SK-N-SH (cell line): ENCODE data around the gene MMP13. TPM values are rescaled to one million over a fixed set of nuclear protein-coding genes. Genes with fewer than 3 reads are reported as not detected.

ENCODE experiments used
- CTCF ChIA-PET: fragments of 300-600, 350-600 bp; formaldehyde crosslinking; extraction: SDS; loops from one replicate; lab custom pipeline; 2021; lab: Yijun Ruan, JAX
- POLR2A ChIA-PET: fragments of 350-600 bp; sonication (Branson Sonifier 250); formaldehyde crosslinking; extraction: SDS; loops from one replicate; lab custom pipeline; 2020; ENCODE audit warnings: antibody characterized with exemption, inconsistent platforms; lab: Yijun Ruan, JAX
- DNase-seq: peaks from one replicate; pipeline ENCODE4 v3.0.0; 2012
- H2AFZ ChIP-seq: fragments of 200-600 bp; sonication (generic); 2 replicates; pipeline ENCODE4 v1.8.1; 2016; ENCODE audit warnings: antibody characterized with exemption, mild to moderate bottlenecking, low read depth
- H3F3A ChIP-seq: fragments of 200-600 bp; sonication (generic); replicated peaks from 2 replicates; pipeline ENCODE3; 2016; ENCODE audit warnings: antibody characterized with exemption, mild to moderate bottlenecking; ENCODE audit not compliant: insufficient read depth
- H3K27ac ChIP-seq, 2 experiments: fragments of 200-500 bp in 1 of 2; fragments of 200-600 bp in 1 of 2; sonication (Bioruptor generic) in 1 of 2; sonication (generic), shearing (Covaris generic) in 1 of 2; 2 replicates each; pipeline versions ENCODE4 v1.5.1 to v1.6.1; 2014 to 2016; ENCODE audit warnings: low read depth in 2 of 2, inconsistent platforms in 1 of 2, low read length in 1 of 2, mild to moderate bottlenecking in 1 of 2, mixed read lengths in 1 of 2
- H3K27me3 ChIP-seq: fragments of 200-600 bp; sonication (generic), shearing (Covaris generic); 2 replicates; pipeline ENCODE4 v1.6.1; 2016; ENCODE audit warnings: mixed run types; ENCODE audit not compliant: insufficient read depth
- H3K36me3 ChIP-seq, 2 experiments: fragments of 200-500 bp in 1 of 2; fragments of 200-600 bp in 1 of 2; sonication (Bioruptor generic) in 1 of 2; sonication (generic) in 1 of 2; replicated peaks in 1 of 2; 2 replicates each; pipeline versions ENCODE3 to v1.5.1; 2014 to 2016; ENCODE audit warnings: low read length in 1 of 2, mild to moderate bottlenecking in 1 of 2; ENCODE audit not compliant: insufficient read depth in 2 of 2, control insufficient read depth in 1 of 2
- H3K4me1 ChIP-seq, 2 experiments: fragments of 200-500 bp in 1 of 2; fragments of 200-600 bp in 1 of 2; sonication (Bioruptor generic) in 1 of 2; sonication (generic), shearing (Covaris generic) in 1 of 2; 2 replicates each; pipeline versions ENCODE4 v1.5.1 to v1.6.1; 2014 to 2016; ENCODE audit warnings: low read depth in 1 of 2, low read length in 1 of 2, mixed run types in 1 of 2; ENCODE audit not compliant: insufficient read depth in 2 of 2, control insufficient read depth in 1 of 2
- H3K4me2 ChIP-seq: fragments of 200-600 bp; sonication (generic), shearing (Covaris generic); 2 replicates; pipeline ENCODE4 v1.6.1; 2017; ENCODE audit warnings: mixed run types
- H3K4me3 ChIP-seq, 2 experiments: fragments of 200-500 bp in 1 of 2; fragments of 200-600 bp in 1 of 2; sonication (Bioruptor generic) in 1 of 2; sonication (generic), shearing (Covaris generic) in 1 of 2; 2 replicates each; pipeline versions ENCODE4 v1.5.1 to v1.8.1; 2014 to 2016; ENCODE audit warnings: low read depth in 2 of 2, inconsistent platforms in 1 of 2, low read length in 1 of 2, mild to moderate bottlenecking in 1 of 2, mixed read lengths in 1 of 2, moderate library complexity in 1 of 2
- H3K79me2 ChIP-seq: fragments of 200-600 bp; sonication (generic); 2 replicates; pipeline ENCODE4 v1.8.1; 2017; ENCODE audit warnings: mild to moderate bottlenecking; ENCODE audit not compliant: insufficient read depth
- H3K9ac ChIP-seq: fragments of 200-600 bp; sonication (generic); 2 replicates; pipeline ENCODE4 v1.6.1; 2017; ENCODE audit warnings: mixed run types
- H3K9me2 ChIP-seq: fragments of 200-600 bp; sonication (generic); 2 replicates; pipeline ENCODE4 v1.6.1; 2017; ENCODE audit warnings: mixed run types
- H3K9me3 ChIP-seq: fragments of 200-600 bp; sonication (generic); 2 replicates; pipeline ENCODE4 v1.6.1; 2017; ENCODE audit warnings: mixed run types, mild to moderate bottlenecking, moderate library complexity
- H4K20me1 ChIP-seq: fragments of 200-600 bp; sonication (generic); 2 replicates; pipeline ENCODE4 v1.6.1; 2017; ENCODE audit warnings: mild to moderate bottlenecking, mixed run types; ENCODE audit not compliant: insufficient read depth
- EP300 ChIP-seq, 2 experiments: IDR thresholded peaks; 2 replicates each; pipeline versions ENCODE4 v1.4.0 to v1.6.1; 2012; ENCODE audit warnings: borderline replicate concordance in 1 of 2, low read depth in 1 of 2, low read length in 1 of 2
- FOSL2 ChIP-seq: IDR thresholded peaks from 2 replicates; pipeline ENCODE4 v1.4.0; 2012; ENCODE audit warnings: low read depth, mild to moderate bottlenecking, moderate library complexity, borderline replicate concordance
- FOXJ3 ChIP-seq: sonication (generic); formaldehyde crosslinking; IDR thresholded peaks from 2 replicates; pipeline ENCODE4 v1.5.1; 2020; ENCODE audit warnings: mild to moderate bottlenecking, missing genetic modification reagents
- FOXM1 ChIP-seq: IDR thresholded peaks from 2 replicates; pipeline ENCODE4 v1.4.0; 2012; ENCODE audit warnings: low read depth, mild to moderate bottlenecking
- GATA2 ChIP-seq: sonication (generic); formaldehyde crosslinking; IDR thresholded peaks from 2 replicates; pipeline ENCODE4 v1.5.0; 2020; ENCODE audit warnings: mild to moderate bottlenecking, missing genetic modification reagents
- IRF3 ChIP-seq: fragments of 150-350 bp; IDR thresholded peaks from 2 replicates; pipeline ENCODE4 v1.6.1; 2016; ENCODE audit warnings: mild to moderate bottlenecking, low read depth, low read length
- JUND ChIP-seq: IDR thresholded peaks from 2 replicates; pipeline ENCODE4 v1.4.0; 2012
- PBX3 ChIP-seq: IDR thresholded peaks from 2 replicates; pipeline ENCODE4; 2012
- POLR2AphosphoS5 ChIP-seq: IDR thresholded peaks from 2 replicates; pipeline ENCODE4 v1.6.1; 2012; ENCODE audit warnings: low read depth, low read length
- RAD21 ChIP-seq: IDR thresholded peaks from 2 replicates; pipeline ENCODE4 v1.6.1; 2012; ENCODE audit warnings: mild to moderate bottlenecking, low read length
- RCOR1 ChIP-seq: fragments of 150-350 bp; IDR thresholded peaks from 2 replicates; pipeline ENCODE4 v1.6.1; 2017; ENCODE audit warnings: antibody characterized with exemption, low read length
- REST ChIP-seq: IDR thresholded peaks from 2 replicates; pipeline ENCODE4 v1.6.1; 2012; ENCODE audit warnings: mild to moderate bottlenecking, low read depth, low read length, moderate library complexity
- SIN3A ChIP-seq: IDR thresholded peaks from 2 replicates; pipeline ENCODE4 v1.6.1; 2012; ENCODE audit warnings: low read depth, mild to moderate bottlenecking, low read length, moderate library complexity, borderline replicate concordance
- TAF1 ChIP-seq: IDR thresholded peaks from 2 replicates; pipeline ENCODE4 v1.6.1; 2012; ENCODE audit warnings: low read depth, mild to moderate bottlenecking, low read length, moderate library complexity, borderline replicate concordance
- TCF12 ChIP-seq: IDR thresholded peaks from 2 replicates; pipeline ENCODE4 v1.4.0; 2012
- USF1 ChIP-seq: IDR thresholded peaks from 2 replicates; pipeline ENCODE4 v1.4.0; 2012; ENCODE audit warnings: low read depth, borderline replicate concordance
- YY1 ChIP-seq: IDR thresholded peaks from 2 replicates; pipeline ENCODE4 v1.4.0; 2012; ENCODE audit warnings: low read depth, mild to moderate bottlenecking
- ZBTB33 ChIP-seq: IDR thresholded peaks from 2 replicates; pipeline ENCODE4 v1.4.0; 2012; ENCODE audit warnings: low read depth, borderline replicate concordance
- polyA plus RNA-seq, 3 experiments: library from polyadenylated mRNA; depleted of rRNA; stranded (reverse); fragments of >200 nt; gene quantifications; 2 replicates each; pipeline ENCODE4 v1.2.3, GENCODE V29; 2012

The MMP13 gene
- polyA plus RNA-seq, 1 of the 3 experiments (the other 2 are of a cell fraction), result 0.12 TPM

- H3K27ac ChIP-seq, result no peak overlapping the region
- H2AFZ ChIP-seq, result no peak overlapping the region
- no peak for TF ChIP-seq RAD21
- TF ChIP-seq JUND, result no peak
- TF ChIP-seq GATA2 (CRISPR knock-in tag), result no peak
- no peak for TF ChIP-seq TCF12
- no peak for TF ChIP-seq SIN3A
- TF ChIP-seq TAF1, result no peak
- TF ChIP-seq IRF3, result no peak
- no peak for TF ChIP-seq REST
- TF ChIP-seq PBX3, result no peak
- TF ChIP-seq POLR2AphosphoS5, result no peak
- TF ChIP-seq RCOR1, result no peak
- TF ChIP-seq EP300 (IDR thresholded peaks at IDR 0.05; ENCODE audit: borderline replicate concordance in 1 of 2, low read depth in 1 of 2, low read length in 1 of 2), result no peak
- no peak for TF ChIP-seq USF1
- no peak for TF ChIP-seq ZBTB33
- no peak for TF ChIP-seq YY1
- no peak for TF ChIP-seq FOXM1
- TF ChIP-seq FOSL2, result no peak
- no peak for TF ChIP-seq FOXJ3 (CRISPR knock-in tag)
- H3K9ac ChIP-seq, result no peak overlapping the region
- no peak overlapping the region for H3K4me3 ChIP-seq
- H3K36me3 ChIP-seq, result no peaks in the 10 kb centered on the region
- H3K9me2 ChIP-seq, result no peaks in the 10 kb centered on the region
- H3K4me2 ChIP-seq, result no peak overlapping the region
- no peaks in the 10 kb centered on the region for H4K20me1 ChIP-seq
- peaks cover 4% of the 10 kb centered on the region; the same call in 1 of the 2 replicates for H3K9me3 ChIP-seq
- DNase-seq, result no peak
- H3K27me3 ChIP-seq, result no peaks in the 10 kb centered on the region
- no peaks in the 10 kb centered on the region for H3F3A ChIP-seq
- CTCF ChIA-PET, result no interaction called here
- no peaks in the 10 kb centered on the region for H3K79me2 ChIP-seq
- H3K4me1 ChIP-seq, result no peaks in the 10 kb centered on the region
- POLR2A ChIA-PET, result no interaction called here
Observed at GRCh38 chr11:102981324-102981910, 25.9 kb upstream of the MMP13 start.
